Measurements from ENCODE around the gene AMIGO1.

The AMIGO1 gene

DNA sequence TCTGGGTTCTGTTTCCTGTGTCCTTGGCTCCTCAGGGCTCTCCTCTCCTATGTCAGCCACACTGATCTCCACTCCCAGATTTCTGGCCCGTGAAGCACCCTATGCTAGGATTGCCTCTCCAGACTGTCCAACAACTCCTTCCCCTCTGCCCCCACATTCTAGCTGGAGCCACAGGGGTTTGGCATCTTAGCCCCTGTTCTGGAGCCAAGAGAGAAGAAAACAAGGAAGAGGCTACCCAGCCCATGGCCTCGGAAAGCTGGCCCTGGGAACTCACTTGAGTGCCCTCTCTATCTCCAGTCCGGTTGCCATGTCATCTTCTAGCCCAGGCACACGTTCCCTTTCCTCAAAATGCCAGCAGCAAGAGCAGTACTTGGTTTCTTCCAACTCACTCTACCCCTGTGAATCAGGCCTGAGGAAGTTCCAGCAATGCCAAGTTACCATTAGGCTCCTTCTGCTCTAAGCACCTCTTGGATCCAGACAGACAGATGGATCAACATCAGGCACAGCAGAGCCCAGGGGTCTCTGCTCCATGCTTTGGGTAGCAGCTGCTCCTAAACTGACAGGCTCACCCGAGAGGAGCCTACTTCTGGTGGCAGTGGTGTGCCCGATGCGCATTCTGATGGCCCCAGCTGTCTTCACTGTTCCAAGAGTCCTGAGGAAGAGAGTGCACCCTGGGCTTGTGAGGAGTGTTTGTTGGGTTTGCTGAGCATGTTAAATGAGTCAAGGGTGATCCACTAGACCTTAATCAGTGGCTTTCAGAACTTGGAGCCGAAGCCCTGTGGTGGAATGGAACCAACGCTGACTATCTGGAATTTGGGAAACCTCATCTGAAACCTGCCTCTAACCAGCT is 18.5 kb upstream of the AMIGO1 start:
- TF ChIP-seq, protein P1, sequence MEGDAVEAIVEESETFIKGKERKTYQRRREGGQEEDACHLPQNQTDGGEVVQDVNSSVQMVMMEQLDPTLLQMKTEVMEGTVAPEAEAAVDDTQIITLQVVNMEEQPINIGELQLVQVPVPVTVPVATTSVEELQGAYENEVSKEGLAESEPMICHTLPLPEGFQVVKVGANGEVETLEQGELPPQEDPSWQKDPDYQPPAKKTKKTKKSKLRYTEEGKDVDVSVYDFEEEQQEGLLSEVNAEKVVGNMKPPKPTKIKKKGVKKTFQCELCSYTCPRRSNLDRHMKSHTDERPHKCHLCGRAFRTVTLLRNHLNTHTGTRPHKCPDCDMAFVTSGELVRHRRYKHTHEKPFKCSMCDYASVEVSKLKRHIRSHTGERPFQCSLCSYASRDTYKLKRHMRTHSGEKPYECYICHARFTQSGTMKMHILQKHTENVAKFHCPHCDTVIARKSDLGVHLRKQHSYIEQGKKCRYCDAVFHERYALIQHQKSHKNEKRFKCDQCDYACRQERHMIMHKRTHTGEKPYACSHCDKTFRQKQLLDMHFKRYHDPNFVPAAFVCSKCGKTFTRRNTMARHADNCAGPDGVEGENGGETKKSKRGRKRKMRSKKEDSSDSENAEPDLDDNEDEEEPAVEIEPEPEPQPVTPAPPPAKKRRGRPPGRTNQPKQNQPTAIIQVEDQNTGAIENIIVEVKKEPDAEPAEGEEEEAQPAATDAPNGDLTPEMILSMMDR (IDR thresholded peaks at IDR 0.05; ENCODE audit: borderline replicate concordance, extremely low read depth, low read length, poor library complexity, severe bottlenecking): no peak
- no peak for TF ChIP-seq EZH2 (IDR thresholded peaks at IDR 0.05; ENCODE audit: borderline replicate concordance, low read depth, low read length, severe bottlenecking)
- Histone ChIP-seq H3K9me3 (ENCODE audit: insufficient read depth, low read length, severe bottlenecking) (no peaks in the 10 kb centered on the region), H3K36me3 (ENCODE audit: insufficient read depth, low read length) (no peaks in the 10 kb centered on the region), H4K20me1 (ENCODE audit: insufficient read depth, low read length) (no peaks in the 10 kb centered on the region), H2AFZ (ENCODE audit: low read depth, low read length) (no peak overlapping the region), H3K9ac (ENCODE audit: low read depth, low read length) (no peak overlapping the region), H3K27me3 (ENCODE audit: insufficient read depth, low read length, poor library complexity) (no peaks in the 10 kb centered on the region), H3K27ac (ENCODE audit: low read length) (no peak overlapping the region), H3K4me1 (ENCODE audit: insufficient read depth, low read length) (peaks cover 13% of the 10 kb centered on the region), H3K79me2 (ENCODE audit: insufficient read depth, low read length) (no peaks in the 10 kb centered on the region), H3K4me2 (ENCODE audit: insufficient read depth, low read length) (no peak overlapping the region), H3K4me3 (ENCODE audit: low read depth in 1 of 2, low read length in 2 of 2) (no peak overlapping the region)
- no peak for ATAC-seq (ENCODE audit: insufficient read depth, low read depth)
- no peak for DNase-seq

DNA sequence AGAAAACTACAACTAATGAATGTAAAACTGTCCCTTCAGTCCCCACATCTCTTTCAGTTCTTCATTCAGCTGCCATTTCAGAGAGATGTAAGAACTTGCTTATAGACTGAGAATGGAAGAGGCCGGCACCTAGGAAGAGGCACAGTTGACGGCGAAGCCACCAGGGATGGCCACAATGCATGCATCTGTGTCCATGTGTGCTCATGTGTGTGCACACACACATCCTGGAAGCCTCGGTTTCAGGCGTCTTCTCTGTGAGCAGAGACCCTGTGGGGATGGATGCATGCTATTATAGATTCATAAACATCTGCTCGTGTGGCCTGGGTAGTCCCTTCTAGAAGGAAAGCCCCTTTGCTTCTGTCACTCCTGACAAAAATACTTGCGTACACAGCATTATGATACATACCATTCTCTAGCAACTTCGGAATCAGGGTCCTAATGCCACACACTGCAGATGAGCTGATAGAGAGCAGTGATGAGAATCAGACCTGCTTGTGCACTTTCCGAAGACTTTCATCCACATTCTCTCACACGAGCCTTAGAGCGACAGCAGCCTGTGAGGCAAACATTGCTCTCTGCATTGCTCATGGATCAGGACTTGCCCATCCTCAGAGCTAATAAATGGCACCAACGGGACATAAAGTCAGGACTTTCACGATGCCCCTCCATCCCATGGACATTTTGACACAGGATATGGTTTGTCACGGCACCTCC is 17.7 kb upstream of the AMIGO1 start:
- Histone ChIP-seq H3K79me2 (ENCODE audit: insufficient read depth, low read length) (no peaks in the 10 kb centered on the region), H3K36me3 (ENCODE audit: insufficient read depth, low read length) (no peaks in the 10 kb centered on the region), H4K20me1 (ENCODE audit: insufficient read depth, low read length) (no peaks in the 10 kb centered on the region), H3K4me3 (ENCODE audit: low read depth in 1 of 2, low read length in 2 of 2) (no peak overlapping the region), H3K9me3 (ENCODE audit: insufficient read depth, low read length, severe bottlenecking) (no peaks in the 10 kb centered on the region), H3K4me1 (ENCODE audit: insufficient read depth, low read length) (peaks cover 5% of the 10 kb centered on the region), H3K9ac (ENCODE audit: low read depth, low read length) (no peak overlapping the region), H2AFZ (ENCODE audit: low read depth, low read length) (no peak overlapping the region), H3K27me3 (ENCODE audit: insufficient read depth, low read length, poor library complexity) (peaks cover 2% of the 10 kb centered on the region), H3K27ac (ENCODE audit: low read length) (no peak overlapping the region), H3K4me2 (ENCODE audit: insufficient read depth, low read length) (no peak overlapping the region)
- TF ChIP-seq EZH2 (IDR thresholded peaks at IDR 0.05; ENCODE audit: borderline replicate concordance, low read depth, low read length, severe bottlenecking): no peak
- TF ChIP-seq, protein P1 (IDR thresholded peaks at IDR 0.05; ENCODE audit: borderline replicate concordance, extremely low read depth, low read length, poor library complexity, severe bottlenecking): no peak
- no peak for ATAC-seq (ENCODE audit: insufficient read depth, low read depth)
- DNase-seq: no peak

GRCh38 chr1:109523706-109524105 is 14.2 kb upstream of the AMIGO1 start:
- H3K36me3 ChIP-seq (ENCODE audit: insufficient read depth, low read length): no peaks in the 10 kb centered on the region
- TF ChIP-seq, protein P1 (IDR thresholded peaks at IDR 0.05; ENCODE audit: borderline replicate concordance, extremely low read depth, low read length, poor library complexity, severe bottlenecking): no peak
- TF ChIP-seq EZH2 (IDR thresholded peaks at IDR 0.05; ENCODE audit: borderline replicate concordance, low read depth, low read length, severe bottlenecking): no peak

More at GRCh38 chr1:109523706-109524105, 14.2 kb upstream of the AMIGO1 start:
- Histone ChIP-seq H3K27me3 (ENCODE audit: insufficient read depth, low read length, poor library complexity) (peaks cover 7% of the 10 kb centered on the region), H3K27ac (ENCODE audit: low read length) (no peak overlapping the region), H3K9ac (ENCODE audit: low read depth, low read length) (no peak overlapping the region), H3K4me2 (ENCODE audit: insufficient read depth, low read length) (no peak overlapping the region), H2AFZ (ENCODE audit: low read depth, low read length) (no peak overlapping the region), H3K79me2 (ENCODE audit: insufficient read depth, low read length) (no peaks in the 10 kb centered on the region), H3K9me3 (ENCODE audit: insufficient read depth, low read length, severe bottlenecking) (no peaks in the 10 kb centered on the region), H4K20me1 (ENCODE audit: insufficient read depth, low read length) (no peaks in the 10 kb centered on the region), H3K4me1 (ENCODE audit: insufficient read depth, low read length) (no peaks in the 10 kb centered on the region), H3K4me3 (ENCODE audit: low read depth in 1 of 2, low read length in 2 of 2) (no peak overlapping the region)
- ATAC-seq (ENCODE audit: insufficient read depth, low read depth): no peak
- DNase-seq: no peak
